ENCODE measurements around the gene IGF2BP2. TPM values are rescaled to one million over a fixed set of nuclear protein-coding genes. Genes with fewer than 3 reads are reported as not detected.
"Not testable (repeated sequence)": the region's sequence is repeated elsewhere in the genome, so short reads cannot be mapped to it uniquely, and the experiment has no call there.

IGF2BP2 gene
- total RNA-seq, 1 experiment from 2014 or later = 0.67 TPM

GRCh38 chr3:185661772-185662171 is 163.1 kb downstream of the IGF2BP2 start:
- no peak overlapping the region for H3K4me2 ChIP-seq (ENCODE audit: low read depth, low read length, poor library complexity, severe bottlenecking)
- no peaks in the 10 kb centered on the region for H3K9me2 ChIP-seq (replicated peaks; ENCODE audit: insufficient read depth, low read length)
- no peaks in the 10 kb centered on the region for H4K20me1 ChIP-seq (ENCODE audit: insufficient read depth, low read depth, low read length)
- no peak overlapping the region for H3K27ac ChIP-seq (ENCODE audit: low read length)
- no peak overlapping the region for H3K4me3 ChIP-seq (ENCODE audit: low read length)
- H3K36me3 ChIP-seq (ENCODE audit: insufficient read depth, low read length) = no peaks in the 10 kb centered on the region
- H3K9me3 ChIP-seq (ENCODE audit: low read length) = no peaks in the 10 kb centered on the region
- H3K4me1 ChIP-seq (ENCODE audit: low read length) = no peaks in the 10 kb centered on the region
- no peak for DNase-seq
- H3K27me3 ChIP-seq (ENCODE audit: low read length) = no peaks in the 10 kb centered on the region
- no peaks in the 10 kb centered on the region for H3K79me2 ChIP-seq (ENCODE audit: low read length)
- no peak overlapping the region for H3K9ac ChIP-seq (ENCODE audit: low read length)
- no peak overlapping the region for H2AFZ ChIP-seq (ENCODE audit: low read length)

- H4K20me1 ChIP-seq (ENCODE audit: insufficient read depth, low read depth, low read length); H3K9me2 ChIP-seq (replicated peaks; ENCODE audit: insufficient read depth, low read length); H3K9ac ChIP-seq (ENCODE audit: low read length); H3K36me3 ChIP-seq (ENCODE audit: insufficient read depth, low read length); H3K4me2 ChIP-seq (ENCODE audit: low read depth, low read length, poor library complexity, severe bottlenecking); H2AFZ ChIP-seq (ENCODE audit: low read length); H3K27me3 ChIP-seq (ENCODE audit: low read length); DNase-seq; H3K4me3 ChIP-seq (ENCODE audit: low read length); H3K4me1 ChIP-seq (ENCODE audit: low read length); H3K79me2 ChIP-seq (ENCODE audit: low read length); H3K9me3 ChIP-seq (ENCODE audit: low read length); H3K27ac ChIP-seq (ENCODE audit: low read length): not testable (repeated sequence)
Observed at GRCh38 chr3:185661296-185661695, 163.5 kb downstream of the IGF2BP2 start.

- Histone ChIP-seq H3K9me3 (ENCODE audit: low read length) (no peaks in the 10 kb centered on the region), H3K9ac (ENCODE audit: low read length) (no peak overlapping the region)
- DNase-seq = peak; percentile 94
Observed at GRCh38 chr3:185659942-185660921, 164.6 kb downstream of the IGF2BP2 start.

GRCh38 chr3:185658943-185659342 is 165.9 kb downstream of the IGF2BP2 start:
- Histone ChIP-seq H3K36me3 (ENCODE audit: insufficient read depth, low read length) (no peaks in the 10 kb centered on the region), H3K4me1 (ENCODE audit: low read length) (no peaks in the 10 kb centered on the region), H4K20me1 (ENCODE audit: insufficient read depth, low read depth, low read length) (no peaks in the 10 kb centered on the region), H3K27ac (ENCODE audit: low read length) (no peak overlapping the region), H3K4me2 (ENCODE audit: low read depth, low read length, poor library complexity, severe bottlenecking) (no peak overlapping the region), H3K9ac (ENCODE audit: low read length) (no peak overlapping the region), H3K27me3 (ENCODE audit: low read length) (no peaks in the 10 kb centered on the region), H2AFZ (ENCODE audit: low read length) (no peak overlapping the region), H3K9me2 (replicated peaks; ENCODE audit: insufficient read depth, low read length) (no peaks in the 10 kb centered on the region), H3K79me2 (ENCODE audit: low read length) (no peaks in the 10 kb centered on the region), H3K9me3 (ENCODE audit: low read length) (no peaks in the 10 kb centered on the region), H3K4me3 (ENCODE audit: low read length) (no peak overlapping the region)
- DNase-seq = no peak

More at GRCh38 chr3:185659942-185660921, 164.6 kb downstream of the IGF2BP2 start:
- Histone ChIP-seq H3K79me2 (ENCODE audit: low read length) (no peaks in the 10 kb centered on the region), H3K4me1 (ENCODE audit: low read length) (no peaks in the 10 kb centered on the region), H2AFZ (ENCODE audit: low read length) (no peak overlapping the region), H3K36me3 (ENCODE audit: insufficient read depth, low read length) (no peaks in the 10 kb centered on the region), H4K20me1 (ENCODE audit: insufficient read depth, low read depth, low read length) (no peaks in the 10 kb centered on the region), H3K27me3 (ENCODE audit: low read length) (no peaks in the 10 kb centered on the region), H3K27ac (ENCODE audit: low read length) (no peak overlapping the region), H3K4me3 (ENCODE audit: low read length) (no peak overlapping the region), H3K9me2 (replicated peaks; ENCODE audit: insufficient read depth, low read length) (no peaks in the 10 kb centered on the region), H3K4me2 (ENCODE audit: low read depth, low read length, poor library complexity, severe bottlenecking) (no peak overlapping the region)

- H3K27me3 ChIP-seq (ENCODE audit: low read length) = no peaks in the 10 kb centered on the region
- H3K36me3 ChIP-seq (ENCODE audit: insufficient read depth, low read length) = no peaks in the 10 kb centered on the region
- no peak overlapping the region for H3K4me3 ChIP-seq (ENCODE audit: low read length)
- H4K20me1 ChIP-seq (ENCODE audit: insufficient read depth, low read depth, low read length) = no peaks in the 10 kb centered on the region
- no peaks in the 10 kb centered on the region for H3K4me1 ChIP-seq (ENCODE audit: low read length)
- H3K79me2 ChIP-seq (ENCODE audit: low read length) = no peaks in the 10 kb centered on the region
- no peaks in the 10 kb centered on the region for H3K9me3 ChIP-seq (ENCODE audit: low read length)
- no peak overlapping the region for H2AFZ ChIP-seq (ENCODE audit: low read length)
- H3K9ac ChIP-seq (ENCODE audit: low read length) = no peak overlapping the region
- H3K27ac ChIP-seq (ENCODE audit: low read length) = no peak overlapping the region
- H3K4me2 ChIP-seq (ENCODE audit: low read depth, low read length, poor library complexity, severe bottlenecking) = no peak overlapping the region
- DNase-seq = no peak
- no peaks in the 10 kb centered on the region for H3K9me2 ChIP-seq (replicated peaks; ENCODE audit: insufficient read depth, low read length)
Observed at GRCh38 chr3:185658504-185658912, 166.3 kb downstream of the IGF2BP2 start.

GRCh38 chr3:185657691-185658503 is 166.9 kb downstream of the IGF2BP2 start:
- no peaks in the 10 kb centered on the region for H4K20me1 ChIP-seq (ENCODE audit: insufficient read depth, low read depth, low read length)
- no peaks in the 10 kb centered on the region for H3K9me2 ChIP-seq (replicated peaks; ENCODE audit: insufficient read depth, low read length)
- H3K36me3 ChIP-seq (ENCODE audit: insufficient read depth, low read length) = no peaks in the 10 kb centered on the region
- no peaks in the 10 kb centered on the region for H3K79me2 ChIP-seq (ENCODE audit: low read length)
- H2AFZ ChIP-seq (ENCODE audit: low read length) = no peak overlapping the region
- H3K9ac ChIP-seq (ENCODE audit: low read length) = no peak overlapping the region
- no peak overlapping the region for H3K4me2 ChIP-seq (ENCODE audit: low read depth, low read length, poor library complexity, severe bottlenecking)
- no peaks in the 10 kb centered on the region for H3K9me3 ChIP-seq (ENCODE audit: low read length)
- H3K27me3 ChIP-seq (ENCODE audit: low read length) = no peaks in the 10 kb centered on the region
- H3K27ac ChIP-seq (ENCODE audit: low read length) = no peak overlapping the region
- DNase-seq = no peak
- H3K4me1 ChIP-seq (ENCODE audit: low read length) = no peaks in the 10 kb centered on the region
- no peak overlapping the region for H3K4me3 ChIP-seq (ENCODE audit: low read length)

- Histone ChIP-seq H3K36me3 (ENCODE audit: insufficient read depth, low read length) (no peaks in the 10 kb centered on the region), H2AFZ (ENCODE audit: low read length) (no peak overlapping the region), H4K20me1 (ENCODE audit: insufficient read depth, low read depth, low read length) (no peaks in the 10 kb centered on the region), H3K9me3 (ENCODE audit: low read length) (no peaks in the 10 kb centered on the region), H3K27ac (ENCODE audit: low read length) (no peak overlapping the region), H3K4me1 (ENCODE audit: low read length) (no peaks in the 10 kb centered on the region), H3K9me2 (replicated peaks; ENCODE audit: insufficient read depth, low read length) (no peaks in the 10 kb centered on the region), H3K4me3 (ENCODE audit: low read length) (no peak overlapping the region), H3K9ac (ENCODE audit: low read length) (no peak overlapping the region), H3K79me2 (ENCODE audit: low read length) (no peaks in the 10 kb centered on the region), H3K4me2 (ENCODE audit: low read depth, low read length, poor library complexity, severe bottlenecking) (no peak overlapping the region), H3K27me3 (ENCODE audit: low read length) (no peaks in the 10 kb centered on the region)
- no peak for DNase-seq
Observed at GRCh38 chr3:185657211-185657610, 167.6 kb downstream of the IGF2BP2 start.

GRCh38 chr3:185656321-185656840 is 168.5 kb downstream of the IGF2BP2 start:
- H3K4me2 ChIP-seq (ENCODE audit: low read depth, low read length, poor library complexity, severe bottlenecking) = no peak overlapping the region
- H3K9ac ChIP-seq (ENCODE audit: low read length) = no peak overlapping the region

More at GRCh38 chr3:185656321-185656840, 168.5 kb downstream of the IGF2BP2 start:
- Histone ChIP-seq H3K27ac (ENCODE audit: low read length) (no peak overlapping the region), H3K79me2 (ENCODE audit: low read length) (no peaks in the 10 kb centered on the region), H3K4me3 (ENCODE audit: low read length) (no peak overlapping the region), H3K36me3 (ENCODE audit: insufficient read depth, low read length) (no peaks in the 10 kb centered on the region), H2AFZ (ENCODE audit: low read length) (no peak overlapping the region), H3K9me3 (ENCODE audit: low read length) (no peaks in the 10 kb centered on the region), H3K27me3 (ENCODE audit: low read length) (no peaks in the 10 kb centered on the region), H4K20me1 (ENCODE audit: insufficient read depth, low read depth, low read length) (no peaks in the 10 kb centered on the region), H3K9me2 (replicated peaks; ENCODE audit: insufficient read depth, low read length) (no peaks in the 10 kb centered on the region), H3K4me1 (ENCODE audit: low read length) (no peaks in the 10 kb centered on the region)
- DNase-seq = no peak
